Ramos (cell line): ENCODE results near the gene NINJ2.

ENCODE experiments used
- in situ Hi-C: fragments of 300-500 bp; cut with MboI; formaldehyde crosslinking; loops from one replicate; pipeline ENCODE4 v1.14.3; 2022; ENCODE audit warnings: low sequenced_read_pairs; ENCODE audit not compliant: unreplicated experiment

The NINJ2 gene

GRCh38 chr12:591167-592023 is 71.8 kb downstream of the NINJ2 start:
- in situ Hi-C loops, result no loop called here

- in situ Hi-C loops, result no loop called here
Observed at GRCh38 chr12:590206-590750, 73.0 kb downstream of the NINJ2 start.

- in situ Hi-C loops, result no loop called here
Observed at GRCh38 chr12:588646-589045, 74.6 kb downstream of the NINJ2 start.

GRCh38 chr12:588024-588322 is 75.3 kb downstream of the NINJ2 start:
- in situ Hi-C loops, result no loop called here

GRCh38 chr12:587132-588023 is 75.9 kb downstream of the NINJ2 start:
- in situ Hi-C loops, result no loop called here

GRCh38 chr12:586318-587071 is 76.8 kb downstream of the NINJ2 start:
- in situ Hi-C loops, result no loop called here

GRCh38 chr12:585062-586061 is 77.9 kb downstream of the NINJ2 start:
- in situ Hi-C loops, result no loop called here

GRCh38 chr12:583251-583869 is 79.9 kb downstream of the NINJ2 start:
- in situ Hi-C loops, result no loop called here

- in situ Hi-C loops, result no loop called here
Observed at GRCh38 chr12:581746-582145, 81.5 kb downstream of the NINJ2 start.

- in situ Hi-C loops, result no loop called here
Observed at GRCh38 chr12:581321-581720, 81.9 kb downstream of the NINJ2 start.

- in situ Hi-C loops, result no loop called here
Observed at GRCh38 chr12:580813-581212, 82.4 kb downstream of the NINJ2 start.

GRCh38 chr12:579420-580110 is 83.7 kb downstream of the NINJ2 start:
- in situ Hi-C loops, result loop anchor here (5.0 to 10.0 kb wide), 3 partner anchors 233 to 525 kb away; partner anchors contain the start of gene RAD52

- in situ Hi-C loops, result loop anchor here (5.0 to 10.0 kb wide), 3 partner anchors 233 to 526 kb away; partner anchors contain the start of gene RAD52
Observed at GRCh38 chr12:578748-579419, 84.4 kb downstream of the NINJ2 start.

- in situ Hi-C loops, result loop anchor here (5.0 to 10.0 kb wide), 3 partner anchors 234 to 527 kb away; partner anchors contain the start of gene RAD52
Observed at GRCh38 chr12:577994-578747, 85.1 kb downstream of the NINJ2 start.

GRCh38 chr12:576615-577110 is 86.6 kb downstream of the NINJ2 start:
- in situ Hi-C loops, result loop anchor here (5.0 to 10.0 kb wide), 3 partner anchors 236 to 528 kb away; partner anchors contain the start of gene RAD52

- in situ Hi-C loops, result loop anchor here (5.0 to 10.0 kb wide), 3 partner anchors 236 to 529 kb away; partner anchors contain the start of gene RAD52
Observed at GRCh38 chr12:575948-576614, 87.2 kb downstream of the NINJ2 start.
